IMR-90 (cell line): Measurements from ENCODE around the gene ATPAF2. TPM values are rescaled to one million over a fixed set of nuclear protein-coding genes. Genes with fewer than 3 reads are reported as not detected.
A peak's percentile ranks its signal among the peaks of the same experiment; 100 is the strongest.

ENCODE experiments used
- ATAC-seq: fragments of 200-7000 bp; cut with Tn5 transposase; 2 replicates; pipeline ENCODE4 v1.9.1; 2020; ENCODE audit warnings: low read depth, mild to moderate bottlenecking, moderate library complexity
- Bru-seq: library from RNA; stranded (reverse); fragments of 400-500 nt; gene quantifications from one replicate; lab custom pipeline; 2021; lab: Mats Ljungman, UMichigan
- BruChase-seq, 2 experiments: library from RNA; stranded (reverse); fragments of 400-500 nt; gene quantifications; one replicate each; lab custom pipeline; 2021; lab: Mats Ljungman, UMichigan
- BruUV-seq: library from RNA; stranded (reverse); fragments of 400-500 nt; replicated peaks from 2 replicates; lab custom pipeline; 2021; lab: Mats Ljungman, UMichigan
- CTCF ChIA-PET: fragments of 300-600 bp; formaldehyde crosslinking; extraction: SDS; loops from one replicate; lab custom pipeline; 2021; ENCODE audit warnings: antibody characterized with exemption; lab: Yijun Ruan, JAX
- POLR2A ChIA-PET: fragments of 300-600 bp; sonication (Branson Sonifier 250); formaldehyde crosslinking; loops from one replicate; lab custom pipeline; 2022; ENCODE audit warnings: antibody characterized with exemption; ENCODE audit not compliant: unreplicated experiment; lab: Charles Lee
- DNase-seq: peaks from one replicate; pipeline ENCODE4 v3.0.0; 2013
- H2AFZ ChIP-seq: replicated peaks from 2 replicates; pipeline ENCODE3; 2013; ENCODE audit warnings: low read length, mild to moderate bottlenecking; ENCODE audit not compliant: poor library complexity
- H2AK5ac ChIP-seq: 2 replicates; pipeline ENCODE4 v1.6.1; 2013; ENCODE audit warnings: low read depth, low read length, inconsistent platforms
- H2AK9ac ChIP-seq: replicated peaks from 2 replicates; pipeline ENCODE3; 2013; ENCODE audit warnings: mild to moderate bottlenecking, low read depth, low read length, moderate library complexity; ENCODE audit not compliant: poor library complexity
- H2BK120ac ChIP-seq: 2 replicates; pipeline ENCODE4 v1.6.1; 2013; ENCODE audit warnings: low read depth, low read length, inconsistent platforms
- H2BK15ac ChIP-seq: 3 replicates; pipeline ENCODE4 v1.6.1; 2013; ENCODE audit warnings: low read depth, low read length, inconsistent platforms
- H2BK20ac ChIP-seq: 2 replicates; pipeline ENCODE4 v1.6.1; 2013; ENCODE audit warnings: low read depth, mild to moderate bottlenecking, inconsistent platforms, low read length, moderate library complexity
- H2BK5ac ChIP-seq: 2 replicates; pipeline ENCODE4 v1.6.1; 2013; ENCODE audit warnings: mild to moderate bottlenecking, low read depth, low read length, inconsistent platforms; ENCODE audit not compliant: poor library complexity, severe bottlenecking
- H3K14ac ChIP-seq: replicated peaks from 2 replicates; pipeline ENCODE4 v1.6.1; 2013; ENCODE audit warnings: low read depth, low read length, inconsistent platforms
- H3K18ac ChIP-seq: 2 replicates; pipeline ENCODE4 v1.6.1; 2013; ENCODE audit warnings: low read depth, low read length, control low read depth
- H3K23ac ChIP-seq: 2 replicates; pipeline ENCODE4 v1.6.1; 2013; ENCODE audit warnings: low read depth, low read length, inconsistent platforms
- H3K27ac ChIP-seq: 2 replicates; pipeline ENCODE4 v1.5.1; 2013; ENCODE audit warnings: mild to moderate bottlenecking, control low read depth, low read length; ENCODE audit not compliant: insufficient read depth
- H3K27me3 ChIP-seq: 2 replicates; pipeline ENCODE4 v1.6.1; 2013; ENCODE audit warnings: low read length; ENCODE audit not compliant: control insufficient read depth, insufficient read depth
- H3K36me3 ChIP-seq: 2 replicates; pipeline ENCODE4 v1.6.1; 2013; ENCODE audit warnings: low read length, mixed read lengths; ENCODE audit not compliant: control insufficient read depth, insufficient read depth
- H3K4ac ChIP-seq: 2 replicates; pipeline ENCODE4 v1.6.1; 2013; ENCODE audit warnings: low read depth, low read length, inconsistent platforms
- H3K4me1 ChIP-seq: 2 replicates; pipeline ENCODE4 v1.6.1; 2013; ENCODE audit warnings: low read length, mixed read lengths; ENCODE audit not compliant: control insufficient read depth, insufficient read depth
- H3K4me2 ChIP-seq: 2 replicates; pipeline ENCODE4 v1.6.1; 2013; ENCODE audit warnings: low read depth, mild to moderate bottlenecking, control low read depth, low read length, moderate library complexity
- H3K4me3 ChIP-seq: 2 replicates; pipeline ENCODE4 v1.5.1; 2013; ENCODE audit warnings: low read depth, mild to moderate bottlenecking, control low read depth, low read length, moderate library complexity; ENCODE audit not compliant: insufficient read depth
- H3K56ac ChIP-seq: 2 replicates; pipeline ENCODE4 v1.6.1; 2013; ENCODE audit warnings: low read length, inconsistent platforms; ENCODE audit not compliant: insufficient read depth; ENCODE audit errors: extremely low read depth
- H3K79me1 ChIP-seq, 2 experiments: 2 replicates each; pipeline ENCODE4 v1.6.1; 2013; ENCODE audit warnings: low read length in 2 of 2, inconsistent platforms in 1 of 2, low read depth in 1 of 2
- H3K9ac ChIP-seq: 2 replicates; pipeline ENCODE4 v1.6.1; 2013; ENCODE audit warnings: low read depth, low read length, control low read depth
- H3K9me1 ChIP-seq: 2 replicates; pipeline ENCODE4 v1.6.1; 2013; ENCODE audit warnings: low read length, inconsistent platforms; ENCODE audit not compliant: insufficient read depth
- H3K9me3 ChIP-seq: 2 replicates; pipeline ENCODE4 v1.6.1; 2013; ENCODE audit warnings: low read length; ENCODE audit not compliant: control insufficient read depth, insufficient read depth
- H4K20me1 ChIP-seq: 2 replicates; pipeline ENCODE4 v1.6.1; 2013; ENCODE audit warnings: low read length, inconsistent platforms; ENCODE audit not compliant: insufficient read depth
- H4K5ac ChIP-seq: 2 replicates; pipeline ENCODE4 v1.6.1; 2013; ENCODE audit warnings: mild to moderate bottlenecking, low read depth, low read length, control low read depth
- H4K8ac ChIP-seq, 2 experiments: 2 replicates each; pipeline ENCODE4 v1.6.1; 2013; ENCODE audit warnings: low read depth in 2 of 2, low read length in 2 of 2, control low read depth in 1 of 2, inconsistent platforms in 1 of 2
- H4K91ac ChIP-seq: 2 replicates; pipeline ENCODE4 v1.6.1; 2013; ENCODE audit warnings: low read depth, low read length, inconsistent platforms; ENCODE audit not compliant: insufficient read depth
- CEBPB ChIP-seq: IDR thresholded peaks from 2 replicates; pipeline ENCODE4 v1.6.1; 2012; ENCODE audit warnings: low read depth, low read length, improper control_type of control experiment
- FOS ChIP-seq: fragments of 150-350 bp; IDR thresholded peaks from 2 replicates; pipeline ENCODE4 v1.6.1; 2016; ENCODE audit warnings: low read depth, low read length
- MAFK ChIP-seq: IDR thresholded peaks from 2 replicates; pipeline ENCODE4 v1.6.1; 2012; ENCODE audit warnings: low read depth, low read length, improper control_type of control experiment
- MAZ ChIP-seq: IDR thresholded peaks from 2 replicates; pipeline ENCODE4 v1.6.1; 2012; ENCODE audit warnings: low read depth, mild to moderate bottlenecking, low read length, improper control_type of control experiment, moderate library complexity, borderline replicate concordance
- MXI1 ChIP-seq: IDR thresholded peaks from 2 replicates; pipeline ENCODE4 v1.6.1; 2012; ENCODE audit warnings: low read depth, mild to moderate bottlenecking, low read length, moderate library complexity, borderline replicate concordance
- NFE2L2 ChIP-seq: fragments of 150-350 bp; IDR thresholded peaks from 2 replicates; pipeline ENCODE4 v1.6.1; 2016; ENCODE audit warnings: low read depth, mild to moderate bottlenecking, low read length
- POLR2A ChIP-seq: IDR thresholded peaks from 2 replicates; pipeline ENCODE4 v1.6.1; 2012; ENCODE audit warnings: mild to moderate bottlenecking, low read depth, low read length
- RFX5 ChIP-seq: IDR thresholded peaks from 2 replicates; pipeline ENCODE4 v1.8.0; 2012; ENCODE audit warnings: low read depth, mild to moderate bottlenecking, low read length, moderate library complexity
- SMC3 ChIP-seq: fragments of 150-350 bp; IDR thresholded peaks from 2 replicates; pipeline ENCODE4 v1.6.1; 2016; ENCODE audit warnings: low read depth, mild to moderate bottlenecking, antibody characterized with exemption, low read length, moderate library complexity
- WGBS, 2 experiments: methylation state at CpG; one replicate each; pipeline versions ENCODE4 v1.1.5 to v1.1.7; 2013; ENCODE audit warnings: missing lambda C conversion rate in 2 of 2; ENCODE audit not compliant: insufficient read length in 1 of 2; ENCODE audit errors: extremely low coverage in 2 of 2; 5-methylcytosine and 5-hydroxymethylcytosine counted together
- dilution Hi-C: fragments of 300-500 bp; cut with HindIII; formaldehyde crosslinking; loops from one replicate; pipeline ENCODE4 v1.14.3; 2018; ENCODE audit warnings: low sequenced_read_pairs; ENCODE audit not compliant: unreplicated experiment
- in situ Hi-C: fragments of 300-500 bp; cut with MboI; formaldehyde crosslinking; loops from 3 replicates; pipeline ENCODE4 v1.14.3; 2019; ENCODE audit warnings: low sequenced_read_pairs, inconsistent platforms, mixed read lengths
- intact Hi-C: fragments of 100-400 bp; cut with micrococcal nuclease; formaldehyde crosslinking; loops from 2 replicates; pipeline ENCODE4 v1.10.0; 2022
- long read RNA-seq: library from polyadenylated mRNA; unstranded; transcript quantifications from one replicate; pipeline ENCODE4 v2.0.0, GENCODE V29; 2021; ENCODE audit not compliant: unreplicated experiment
- polyA plus RNA-seq, 3 experiments: library from polyadenylated mRNA; depleted of rRNA; stranded (reverse); fragments of >200 nt; gene quantifications; 2 replicates each; pipeline ENCODE4 v1.2.3, GENCODE V29; 2012; ENCODE audit warnings: low replicate concordance in 1 of 3
- total RNA-seq: library from RNA; depleted of rRNA; stranded (reverse); fragments of >200 nt; gene quantifications from 2 replicates; pipeline ENCODE4 v1.2.3, GENCODE V29; 2012; rRNA removed
- TF ChIP-seq, protein P1 (sequence below): fragments of 150-350 bp; IDR thresholded peaks from 2 replicates; pipeline ENCODE4 v1.6.1; 2016; ENCODE audit warnings: low read depth, mild to moderate bottlenecking, low read length, moderate library complexity, borderline replicate concordance
- TF ChIP-seq, protein P2 (sequence below): conservative IDR thresholded peaks from 2 replicates; pipeline ENCODE4 v1.5.1; 2012; ENCODE audit warnings: mild to moderate bottlenecking, low read depth, low read length, improper control_type of control experiment

ATPAF2 gene
- total RNA-seq (14.2 and 27.6 TPM in 2 replicates), polyA plus RNA-seq (2012; rRNA removed) (19.5 and 21.9 TPM in 2 replicates), Bru-seq, nascent RNA (percentile 61 among the genes with signal in this experiment), BruChase-seq, experiment 1, labeled RNA remaining after a 6-hour chase (percentile 72 among the genes with signal in this experiment), BruChase-seq, experiment 2, labeled RNA remaining after a 2-hour chase (percentile 70 among the genes with signal in this experiment)
- polyA plus RNA-seq (2012; cell fraction: cytosol; rRNA removed) = 28.8 and 54.4 TPM in 2 replicates
- polyA plus RNA-seq (2012; cell fraction: nucleus; rRNA removed; ENCODE audit: low replicate concordance) = 31.6 and 48.8 TPM in 2 replicates
- long read RNA-seq, transcript ATPAF2-206 (8 exons, 1,564 nt) = major isoform, 21 of 27 reads
- long read RNA-seq, partial matches to known transcripts = 1 of 27 reads
- long read RNA-seq, other reads (novel, unspliced or antisense) = 5 of 27 reads

DNA sequence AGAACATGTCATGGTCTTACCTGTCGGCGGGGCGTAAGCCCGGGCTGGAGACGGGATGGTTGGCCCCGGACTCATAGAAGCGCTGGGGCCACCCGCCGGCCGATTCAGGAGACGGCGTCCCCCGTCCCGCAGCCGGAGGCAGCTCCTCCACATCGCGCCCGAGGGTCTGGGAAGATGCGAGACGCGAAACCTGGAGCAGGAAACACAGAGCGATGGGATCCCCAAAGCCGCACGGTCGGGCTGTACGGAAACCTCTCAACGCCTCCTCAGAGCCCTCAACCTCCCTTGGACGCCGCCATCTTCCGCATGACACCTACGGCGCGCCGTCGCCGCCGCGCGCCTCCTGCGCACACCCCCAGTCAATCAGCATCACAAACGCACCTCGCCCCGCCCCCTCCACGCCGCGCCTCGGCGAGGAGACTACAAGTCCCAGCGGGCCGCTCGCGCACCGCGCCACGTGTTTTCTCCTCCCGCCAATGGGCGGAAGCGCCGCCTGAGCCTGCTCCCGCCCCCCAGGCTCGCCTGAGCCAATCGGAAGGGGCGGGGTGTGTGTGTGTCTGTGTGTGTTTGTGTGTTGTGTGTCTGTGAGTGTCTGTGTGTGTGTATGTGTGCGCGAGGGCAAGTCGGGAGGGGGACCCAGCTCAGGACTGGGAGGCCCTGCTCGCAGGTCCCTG lies at the start of gene ATPAF2, which contains the start of gene GID4:
Gene ATPAF2 (minus strand): TSS at position 308 of the 674 bp plus-strand sequence. CDS start 155 bp downstream, at position 153.
Gene GID4 (plus strand): TSS at position 548 of the 674 bp plus-strand sequence. CDS start 57 bp downstream, at position 605.
- POLR2A ChIA-PET = no interaction called here
- H3K4me3 ChIP-seq = peak within 1 kb of the TSS; percentile 66
- TF ChIP-seq MXI1 (peak; percentile 89), CEBPB (no peak), FOS (peak; percentile 49; the same call in 1 of the 2 replicates), POLR2A (peak; percentile 49; the same call in 1 of the 2 replicates), SMC3 (no peak), MAFK (no peak), NFE2L2 (no peak), MAZ (peak; percentile 95), RFX5 (no peak)
- TF ChIP-seq, protein P1, sequence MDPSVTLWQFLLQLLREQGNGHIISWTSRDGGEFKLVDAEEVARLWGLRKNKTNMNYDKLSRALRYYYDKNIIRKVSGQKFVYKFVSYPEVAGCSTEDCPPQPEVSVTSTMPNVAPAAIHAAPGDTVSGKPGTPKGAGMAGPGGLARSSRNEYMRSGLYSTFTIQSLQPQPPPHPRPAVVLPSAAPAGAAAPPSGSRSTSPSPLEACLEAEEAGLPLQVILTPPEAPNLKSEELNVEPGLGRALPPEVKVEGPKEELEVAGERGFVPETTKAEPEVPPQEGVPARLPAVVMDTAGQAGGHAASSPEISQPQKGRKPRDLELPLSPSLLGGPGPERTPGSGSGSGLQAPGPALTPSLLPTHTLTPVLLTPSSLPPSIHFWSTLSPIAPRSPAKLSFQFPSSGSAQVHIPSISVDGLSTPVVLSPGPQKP = no peak
- TF ChIP-seq, protein P2, sequence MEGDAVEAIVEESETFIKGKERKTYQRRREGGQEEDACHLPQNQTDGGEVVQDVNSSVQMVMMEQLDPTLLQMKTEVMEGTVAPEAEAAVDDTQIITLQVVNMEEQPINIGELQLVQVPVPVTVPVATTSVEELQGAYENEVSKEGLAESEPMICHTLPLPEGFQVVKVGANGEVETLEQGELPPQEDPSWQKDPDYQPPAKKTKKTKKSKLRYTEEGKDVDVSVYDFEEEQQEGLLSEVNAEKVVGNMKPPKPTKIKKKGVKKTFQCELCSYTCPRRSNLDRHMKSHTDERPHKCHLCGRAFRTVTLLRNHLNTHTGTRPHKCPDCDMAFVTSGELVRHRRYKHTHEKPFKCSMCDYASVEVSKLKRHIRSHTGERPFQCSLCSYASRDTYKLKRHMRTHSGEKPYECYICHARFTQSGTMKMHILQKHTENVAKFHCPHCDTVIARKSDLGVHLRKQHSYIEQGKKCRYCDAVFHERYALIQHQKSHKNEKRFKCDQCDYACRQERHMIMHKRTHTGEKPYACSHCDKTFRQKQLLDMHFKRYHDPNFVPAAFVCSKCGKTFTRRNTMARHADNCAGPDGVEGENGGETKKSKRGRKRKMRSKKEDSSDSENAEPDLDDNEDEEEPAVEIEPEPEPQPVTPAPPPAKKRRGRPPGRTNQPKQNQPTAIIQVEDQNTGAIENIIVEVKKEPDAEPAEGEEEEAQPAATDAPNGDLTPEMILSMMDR = no peak

More for the DNA sequence above, at the start of gene ATPAF2, which contains the start of gene GID4:
- Histone ChIP-seq H3K56ac (peak within 1 kb of the TSS; percentile 48), H3K79me1 (peaks cover 39 to 64% of the 10 kb centered on the region in 2 experiments), H2BK5ac (peak within 1 kb of the TSS; percentile 72), H4K5ac (peak within 1 kb of the TSS; percentile 40), H2BK15ac (no peak within 1 kb of the TSS), H2AK5ac (peak within 1 kb of the TSS; percentile 69), H2BK120ac (peak within 1 kb of the TSS; percentile 39; the same call in 1 of the 2 replicates), H3K14ac (peak within 1 kb of the TSS; percentile 83), H3K9ac (peak within 1 kb of the TSS; percentile 84), H3K27me3 (no peaks in the 10 kb centered on the region), H2AFZ (peak within 1 kb of the TSS; percentile 98), H2BK20ac (no peak within 1 kb of the TSS), H4K8ac (peak within 1 kb of the TSS; percentile 41 to 91), H3K27ac (peak within 1 kb of the TSS; percentile 78), H3K36me3 (no peaks in the 10 kb centered on the region), H2AK9ac (peak within 1 kb of the TSS; percentile 93), H4K91ac (0 out of 2 replicates have a peak within 1 kb of the TSS, but pooled peaks have one; percentile 60), H3K9me1 (peaks cover 7% of the 10 kb centered on the region), H3K4ac (peak within 1 kb of the TSS; percentile 88), H3K4me1 (peaks cover 14% of the 10 kb centered on the region), H3K9me3 (no peaks in the 10 kb centered on the region), H3K4me2 (peak within 1 kb of the TSS; percentile 99), H3K23ac (peak within 1 kb of the TSS; percentile 85), H4K20me1 (peaks cover 8% of the 10 kb centered on the region; the same call in 1 of the 2 replicates), H3K18ac (peak within 1 kb of the TSS; percentile 33; the same call in 1 of the 2 replicates)
- intact Hi-C loops (loop anchor here (10.0 kb wide), 1 partner anchor 684 kb away; no protein-coding TSS in a partner anchor), in situ Hi-C loops (loop anchor here (10.0 kb wide), 1 partner anchor 354 kb away; the partner anchor contains the start of gene RAI1), dilution Hi-C loops (no loop called here)
- CTCF ChIA-PET = no interaction called here
- BruUV-seq = no TSS peak
- ATAC-seq = peak; percentile 96
- WGBS, 2 experiments = 1% methylated on average over 22 of the region's 67 CpGs; no CpG with 5 or more reads in 1 of the 2 experiments
- DNase-seq = peak; percentile 98
